Measurements from ENCODE around the gene ZNF366.

ZNF366 gene

GRCh38 chr5:72522607-72523006 lies 15.4 kb upstream of the ZNF366 start:
- DNase-seq (ENCODE audit: low read depth, low spot score) = no peak

GRCh38 chr5:72519111-72519510 lies 11.9 kb upstream of the ZNF366 start:
- DNase-seq (ENCODE audit: low read depth, low spot score) = no peak

- no peak for DNase-seq (ENCODE audit: low read depth, low spot score)
Measured at GRCh38 chr5:72518001-72518683, 10.9 kb upstream of the ZNF366 start.

GRCh38 chr5:72516916-72517315 lies 9.7 kb upstream of the ZNF366 start:
- DNase-seq (ENCODE audit: low read depth, low spot score) = no peak

- no peak for DNase-seq (ENCODE audit: low read depth, low spot score)
Measured at GRCh38 chr5:72515211-72515610, 8.0 kb upstream of the ZNF366 start.

- DNase-seq (ENCODE audit: low read depth, low spot score) = no peak
Measured at GRCh38 chr5:72512593-72512860, 5.3 kb upstream of the ZNF366 start.

GRCh38 chr5:72511774-72512592 lies 4.8 kb upstream of the ZNF366 start:
- no peak for DNase-seq (ENCODE audit: low read depth, low spot score)

- no peak for DNase-seq (ENCODE audit: low read depth, low spot score)
Measured at GRCh38 chr5:72511366-72511765, 4.2 kb upstream of the ZNF366 start.

- DNase-seq (ENCODE audit: low read depth, low spot score) = no peak
Measured at GRCh38 chr5:72510610-72511181, 3.5 kb upstream of the ZNF366 start.

GRCh38 chr5:72509401-72509800 lies 2.2 kb upstream of the ZNF366 start:
- DNase-seq (ENCODE audit: low read depth, low spot score) = no peak

GRCh38 chr5:72508241-72509170 lies 1.3 kb upstream of the ZNF366 start:
- no peak for DNase-seq (ENCODE audit: low read depth, low spot score)

- no peak for DNase-seq (ENCODE audit: low read depth, low spot score)
Measured at GRCh38 chr5:72507907-72508238, 663 bp upstream of the ZNF366 start.

- no peak for DNase-seq (ENCODE audit: low read depth, low spot score)
Measured at GRCh38 chr5:72506158-72506549, 1.1 kb downstream of the ZNF366 start.

- DNase-seq (ENCODE audit: low read depth, low spot score) = no peak
Measured at GRCh38 chr5:72505539-72506157, 1.6 kb downstream of the ZNF366 start.

GRCh38 chr5:72505016-72505415 lies 2.2 kb downstream of the ZNF366 start:
- DNase-seq (ENCODE audit: low read depth, low spot score) = no peak

- DNase-seq (ENCODE audit: low read depth, low spot score) = no peak
Measured at GRCh38 chr5:72503888-72504491, 3.2 kb downstream of the ZNF366 start.

GRCh38 chr5:72501488-72501887 lies 5.7 kb downstream of the ZNF366 start:
- no peak for DNase-seq (ENCODE audit: low read depth, low spot score)

- no peak for DNase-seq (ENCODE audit: low read depth, low spot score)
Measured at GRCh38 chr5:72499730-72500129, 7.5 kb downstream of the ZNF366 start.

- DNase-seq (ENCODE audit: low read depth, low spot score) = no peak
Measured at GRCh38 chr5:72499090-72499489, 8.1 kb downstream of the ZNF366 start.

GRCh38 chr5:72498284-72498683 lies 8.9 kb downstream of the ZNF366 start:
- no peak for DNase-seq (ENCODE audit: low read depth, low spot score)

GRCh38 chr5:72497823-72498222 lies 9.4 kb downstream of the ZNF366 start:
- no peak for DNase-seq (ENCODE audit: low read depth, low spot score)
